Measurements from ENCODE around the gene PRPF6.

PRPF6 gene

GRCh38 chr20:64049060-64049877 lies 68.3 kb downstream of the PRPF6 start, which contains the start of gene SOX18:
Gene SOX18, minus strand, starts transcription at chr20:64049639. Its CDS starts 123 bp downstream, at chr20:64049516.
- DNase-seq (ENCODE audit: low read depth) = no peak

GRCh38 chr20:64049878-64050260 lies 68.9 kb downstream of the PRPF6 start:
- no peak for DNase-seq (ENCODE audit: low read depth)

- no peak for DNase-seq (ENCODE audit: low read depth)
These were observed 69.5 kb downstream of the PRPF6 start for GRCh38 chr20:64050261-64051032.

- DNase-seq (ENCODE audit: low read depth) = no peak
These were observed 70.1 kb downstream of the PRPF6 start for GRCh38 chr20:64051033-64051452.

GRCh38 chr20:64051561-64052325 lies 70.8 kb downstream of the PRPF6 start:
- DNase-seq (ENCODE audit: low read depth) = no peak

GRCh38 chr20:64052326-64052722 lies 71.4 kb downstream of the PRPF6 start:
- DNase-seq (ENCODE audit: low read depth) = no peak

GRCh38 chr20:64052987-64053840 lies 72.3 kb downstream of the PRPF6 start:
- no peak for DNase-seq (ENCODE audit: low read depth)

- no peak for DNase-seq (ENCODE audit: low read depth)
These were observed 73.1 kb downstream of the PRPF6 start for GRCh38 chr20:64053841-64054661.

- DNase-seq (ENCODE audit: low read depth) = no peak
These were observed 74.5 kb downstream of the PRPF6 start for GRCh38 chr20:64055396-64055892.

GRCh38 chr20:64055893-64056638 lies 75.1 kb downstream of the PRPF6 start:
- DNase-seq (ENCODE audit: low read depth) = no peak

- DNase-seq (ENCODE audit: low read depth) = no peak
These were observed 75.6 kb downstream of the PRPF6 start for GRCh38 chr20:64056639-64056888.

- no peak for DNase-seq (ENCODE audit: low read depth)
These were observed 76.1 kb downstream of the PRPF6 start for GRCh38 chr20:64056889-64057627.

- DNase-seq (ENCODE audit: low read depth) = peak; percentile 70
These were observed 76.9 kb downstream of the PRPF6 start for GRCh38 chr20:64057628-64058498.

- no peak for DNase-seq (ENCODE audit: low read depth)
These were observed 77.6 kb downstream of the PRPF6 start for GRCh38 chr20:64058536-64058935.

- DNase-seq (ENCODE audit: low read depth) = no peak
These were observed 81.3 kb downstream of the PRPF6 start for GRCh38 chr20:64062276-64062595.

- DNase-seq (ENCODE audit: low read depth) = peak; percentile 88
These were observed 81.9 kb downstream of the PRPF6 start, which contains the start of gene TCEA2 for GRCh38 chr20:64062596-64063388. Gene TCEA2, plus strand, starts transcription at chr20:64063198. Its CDS starts 115 bp downstream, at chr20:64063313.

GRCh38 chr20:64063389-64064144 lies 82.6 kb downstream of the PRPF6 start:
- no peak for DNase-seq (ENCODE audit: low read depth)
